IMR-90 (cell line): ENCODE data around the gene RNF213.

Source experiments
- BHLHE40 ChIP-seq: fragments of 150-350 bp; IDR thresholded peaks from 2 replicates; pipeline ENCODE4 v1.6.1; 2016; ENCODE audit warnings: mild to moderate bottlenecking, low read depth, low read length
- CEBPB ChIP-seq: IDR thresholded peaks from 2 replicates; pipeline ENCODE4 v1.6.1; 2012; ENCODE audit warnings: low read depth, low read length, improper control_type of control experiment
- CTCF ChIP-seq: conservative IDR thresholded peaks from 2 replicates; pipeline ENCODE4 v1.5.1; 2012; ENCODE audit warnings: mild to moderate bottlenecking, low read depth, low read length, improper control_type of control experiment
- ELK1 ChIP-seq: fragments of 150-350 bp; IDR thresholded peaks from 2 replicates; pipeline ENCODE4 v1.6.1; 2016; ENCODE audit warnings: low read depth, mild to moderate bottlenecking, low read length, moderate library complexity, borderline replicate concordance
- FOS ChIP-seq: fragments of 150-350 bp; IDR thresholded peaks from 2 replicates; pipeline ENCODE4 v1.6.1; 2016; ENCODE audit warnings: low read depth, low read length
- MAFK ChIP-seq: IDR thresholded peaks from 2 replicates; pipeline ENCODE4 v1.6.1; 2012; ENCODE audit warnings: low read depth, low read length, improper control_type of control experiment
- MAZ ChIP-seq: IDR thresholded peaks from 2 replicates; pipeline ENCODE4 v1.6.1; 2012; ENCODE audit warnings: low read depth, mild to moderate bottlenecking, low read length, improper control_type of control experiment, moderate library complexity, borderline replicate concordance
- POLR2A ChIP-seq: IDR thresholded peaks from 2 replicates; pipeline ENCODE4 v1.6.1; 2012; ENCODE audit warnings: mild to moderate bottlenecking, low read depth, low read length
- RAD21 ChIP-seq: IDR thresholded peaks from 2 replicates; pipeline ENCODE4 v1.6.1; 2012; ENCODE audit warnings: low read length, improper control_type of control experiment
- RCOR1 ChIP-seq: IDR thresholded peaks from 2 replicates; pipeline ENCODE4 v1.6.1; 2012; ENCODE audit warnings: mild to moderate bottlenecking, low read length, improper control_type of control experiment; ENCODE audit not compliant: insufficient replicate concordance
- RFX5 ChIP-seq: IDR thresholded peaks from 2 replicates; pipeline ENCODE4 v1.8.0; 2012; ENCODE audit warnings: low read depth, mild to moderate bottlenecking, low read length, moderate library complexity
- SMC3 ChIP-seq: fragments of 150-350 bp; IDR thresholded peaks from 2 replicates; pipeline ENCODE4 v1.6.1; 2016; ENCODE audit warnings: low read depth, mild to moderate bottlenecking, antibody characterized with exemption, low read length, moderate library complexity
- TF ChIP-seq, protein P1 (sequence below): fragments of 150-350 bp; IDR thresholded peaks from 2 replicates; pipeline ENCODE4 v1.6.1; 2017; ENCODE audit warnings: mild to moderate bottlenecking, antibody characterized with exemption, low read length, low read depth

- TF ChIP-seq CTCF (no peak), MAZ (no peak), POLR2A (no peak), RCOR1 (no peak), CEBPB (no peak), RAD21 (no peak), FOS (no peak), SMC3 (no peak), BHLHE40 (no peak), MAFK (no peak), RFX5 (no peak), ELK1 (no peak)
- TF ChIP-seq, protein P1, sequence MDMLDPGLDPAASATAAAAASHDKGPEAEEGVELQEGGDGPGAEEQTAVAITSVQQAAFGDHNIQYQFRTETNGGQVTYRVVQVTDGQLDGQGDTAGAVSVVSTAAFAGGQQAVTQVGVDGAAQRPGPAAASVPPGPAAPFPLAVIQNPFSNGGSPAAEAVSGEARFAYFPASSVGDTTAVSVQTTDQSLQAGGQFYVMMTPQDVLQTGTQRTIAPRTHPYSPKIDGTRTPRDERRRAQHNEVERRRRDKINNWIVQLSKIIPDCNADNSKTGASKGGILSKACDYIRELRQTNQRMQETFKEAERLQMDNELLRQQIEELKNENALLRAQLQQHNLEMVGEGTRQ = no peak
These were observed 134.9 kb downstream of the RNF213 start for GRCh38 chr17:80395402-80396151.
